HCT116 (cell line): Measurements from ENCODE around the gene TRIM6.
"Not testable (repeated sequence)": the region's sequence is repeated elsewhere in the genome, so short reads cannot be mapped to it uniquely, and the experiment has no call there.

ENCODE experiments used
- CEBPB ChIP-seq: IDR thresholded peaks from 2 replicates; pipeline ENCODE4 v1.6.1; 2012; ENCODE audit warnings: low read depth
- POLR2A ChIP-seq: IDR thresholded peaks from 2 replicates; pipeline ENCODE4 v1.7.0; 2011; ENCODE audit warnings: borderline replicate concordance; ENCODE audit not compliant: insufficient read depth, insufficient read length; ENCODE audit errors: extremely low read depth
- TF ChIP-seq, protein P1 (sequence below): IDR thresholded peaks from 2 replicates; pipeline ENCODE4 v1.6.1; 2012; ENCODE audit warnings: low read depth
- TF ChIP-seq, protein P2 (sequence below), 3 experiments: fragments of 200-600 bp in 1 of 3; sonication (generic) in 1 of 3; IDR thresholded peaks in 2 of 3; conservative IDR thresholded peaks in 1 of 3; 2 replicates each; pipeline ENCODE4 v1.5.1; 2012 to 2017; ENCODE audit warnings: low read depth in 2 of 3, low read length in 2 of 3, antibody characterized with exemption in 1 of 3, borderline replicate concordance in 1 of 3, control low read depth in 1 of 3, mild to moderate bottlenecking in 1 of 3, mixed read lengths in 1 of 3, mixed run types in 1 of 3, moderate library complexity in 1 of 3; ENCODE audit not compliant: insufficient read depth in 1 of 3

DNA sequence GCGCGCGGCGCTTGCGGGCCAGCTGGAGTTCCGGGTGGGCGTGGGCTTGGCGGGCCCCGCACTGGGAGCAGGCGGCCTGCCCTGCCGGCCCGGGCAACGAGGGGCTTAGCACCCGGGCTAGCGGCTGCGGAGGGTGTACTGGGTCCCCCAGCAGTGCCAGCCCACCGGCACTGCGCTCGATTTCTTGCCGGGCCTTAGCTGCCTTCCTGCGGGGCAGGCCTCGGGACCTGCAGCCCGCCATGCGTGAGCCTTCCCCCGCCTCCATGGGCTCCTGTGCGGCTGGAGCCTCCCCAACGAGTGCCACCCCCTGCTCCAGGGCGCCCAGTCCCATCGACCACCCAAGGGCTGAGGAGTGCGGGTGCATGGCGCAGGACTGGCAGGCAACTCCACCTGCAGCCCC lies 6.5 kb upstream of the TRIM6 start:
- TF ChIP-seq, protein P1, sequence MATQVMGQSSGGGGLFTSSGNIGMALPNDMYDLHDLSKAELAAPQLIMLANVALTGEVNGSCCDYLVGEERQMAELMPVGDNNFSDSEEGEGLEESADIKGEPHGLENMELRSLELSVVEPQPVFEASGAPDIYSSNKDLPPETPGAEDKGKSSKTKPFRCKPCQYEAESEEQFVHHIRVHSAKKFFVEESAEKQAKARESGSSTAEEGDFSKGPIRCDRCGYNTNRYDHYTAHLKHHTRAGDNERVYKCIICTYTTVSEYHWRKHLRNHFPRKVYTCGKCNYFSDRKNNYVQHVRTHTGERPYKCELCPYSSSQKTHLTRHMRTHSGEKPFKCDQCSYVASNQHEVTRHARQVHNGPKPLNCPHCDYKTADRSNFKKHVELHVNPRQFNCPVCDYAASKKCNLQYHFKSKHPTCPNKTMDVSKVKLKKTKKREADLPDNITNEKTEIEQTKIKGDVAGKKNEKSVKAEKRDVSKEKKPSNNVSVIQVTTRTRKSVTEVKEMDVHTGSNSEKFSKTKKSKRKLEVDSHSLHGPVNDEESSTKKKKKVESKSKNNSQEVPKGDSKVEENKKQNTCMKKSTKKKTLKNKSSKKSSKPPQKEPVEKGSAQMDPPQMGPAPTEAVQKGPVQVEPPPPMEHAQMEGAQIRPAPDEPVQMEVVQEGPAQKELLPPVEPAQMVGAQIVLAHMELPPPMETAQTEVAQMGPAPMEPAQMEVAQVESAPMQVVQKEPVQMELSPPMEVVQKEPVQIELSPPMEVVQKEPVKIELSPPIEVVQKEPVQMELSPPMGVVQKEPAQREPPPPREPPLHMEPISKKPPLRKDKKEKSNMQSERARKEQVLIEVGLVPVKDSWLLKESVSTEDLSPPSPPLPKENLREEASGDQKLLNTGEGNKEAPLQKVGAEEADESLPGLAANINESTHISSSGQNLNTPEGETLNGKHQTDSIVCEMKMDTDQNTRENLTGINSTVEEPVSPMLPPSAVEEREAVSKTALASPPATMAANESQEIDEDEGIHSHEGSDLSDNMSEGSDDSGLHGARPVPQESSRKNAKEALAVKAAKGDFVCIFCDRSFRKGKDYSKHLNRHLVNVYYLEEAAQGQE: not testable (repeated sequence)
- TF ChIP-seq CEBPB, POLR2A: not testable (repeated sequence)
- TF ChIP-seq, protein P2, sequence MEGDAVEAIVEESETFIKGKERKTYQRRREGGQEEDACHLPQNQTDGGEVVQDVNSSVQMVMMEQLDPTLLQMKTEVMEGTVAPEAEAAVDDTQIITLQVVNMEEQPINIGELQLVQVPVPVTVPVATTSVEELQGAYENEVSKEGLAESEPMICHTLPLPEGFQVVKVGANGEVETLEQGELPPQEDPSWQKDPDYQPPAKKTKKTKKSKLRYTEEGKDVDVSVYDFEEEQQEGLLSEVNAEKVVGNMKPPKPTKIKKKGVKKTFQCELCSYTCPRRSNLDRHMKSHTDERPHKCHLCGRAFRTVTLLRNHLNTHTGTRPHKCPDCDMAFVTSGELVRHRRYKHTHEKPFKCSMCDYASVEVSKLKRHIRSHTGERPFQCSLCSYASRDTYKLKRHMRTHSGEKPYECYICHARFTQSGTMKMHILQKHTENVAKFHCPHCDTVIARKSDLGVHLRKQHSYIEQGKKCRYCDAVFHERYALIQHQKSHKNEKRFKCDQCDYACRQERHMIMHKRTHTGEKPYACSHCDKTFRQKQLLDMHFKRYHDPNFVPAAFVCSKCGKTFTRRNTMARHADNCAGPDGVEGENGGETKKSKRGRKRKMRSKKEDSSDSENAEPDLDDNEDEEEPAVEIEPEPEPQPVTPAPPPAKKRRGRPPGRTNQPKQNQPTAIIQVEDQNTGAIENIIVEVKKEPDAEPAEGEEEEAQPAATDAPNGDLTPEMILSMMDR (IDR thresholded peaks at IDR 0.05 in 2 of 3, conservative IDR thresholded peaks at IDR 0.05 in 1 of 3; ENCODE audit: borderline replicate concordance in 1 of 3, insufficient read depth in 1 of 3, low read depth in 2 of 3, low read length in 2 of 3): not testable (repeated sequence)
